Central memory CD4-positive, alpha-beta T cell (primary cell): ENCODE data around the gene PLA2R1.

Source experiments
- DNase-seq: peaks from one replicate; pipeline ENCODE4 v3.0.0; 2022

PLA2R1 gene

GRCh38 chr2:159891917-159892730, 170.3 kb downstream of the PLA2R1 start:
- no peak for DNase-seq

- DNase-seq = no peak
These were observed 171.2 kb downstream of the PLA2R1 start for GRCh38 chr2:159891267-159891588.

DNA sequence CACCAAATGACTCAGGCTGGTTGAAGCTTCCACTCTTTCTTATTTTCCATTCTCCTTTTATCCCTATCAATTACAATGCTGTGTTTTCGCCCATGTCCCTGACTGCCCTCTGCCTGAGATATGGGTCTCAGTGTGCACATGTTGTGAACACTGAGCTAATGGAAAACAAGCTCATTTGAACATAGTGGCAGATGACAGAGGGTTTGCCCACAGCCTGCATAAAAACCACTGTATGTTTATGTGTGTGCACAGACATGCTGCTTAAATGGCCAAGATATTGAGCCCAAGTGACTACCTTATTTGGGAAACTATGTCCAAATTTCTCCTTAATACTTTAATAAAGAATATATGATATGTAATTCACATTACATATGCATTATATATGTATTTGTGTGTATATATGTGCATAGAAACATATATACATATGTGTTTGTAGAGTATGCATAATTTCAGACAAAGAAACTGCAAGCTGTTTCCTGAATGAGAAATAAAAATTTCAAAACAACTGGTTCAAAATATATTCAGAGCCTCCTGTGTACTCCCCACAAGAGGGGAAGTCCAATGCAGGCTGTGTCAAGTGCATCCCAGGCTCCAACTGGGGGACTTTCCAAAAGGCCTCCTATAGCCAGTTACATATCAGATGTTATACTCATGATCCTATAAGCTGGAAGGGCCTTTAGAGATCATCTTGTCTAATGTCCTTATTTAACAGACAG, 171.7 kb downstream of the PLA2R1 start:
- no peak for DNase-seq

- DNase-seq = no peak
These were observed 180.2 kb downstream of the PLA2R1 start for GRCh38 chr2:159882130-159882745.
